WTC11 (cell line): ENCODE data around the gene LRRC74B. TPM values are rescaled to one million over a fixed set of nuclear protein-coding genes. Genes with fewer than 3 reads are reported as not detected.
A peak's percentile ranks its signal among the peaks of the same experiment; 100 is the strongest.

ENCODE experiments used
- ATAC-seq: fragments of 200-7000 bp; cut with Tn5 transposase; 2 replicates; pipeline ENCODE4 v1.10.0; 2021; ENCODE audit warnings: mild to moderate bottlenecking, moderate library complexity
- Bru-seq: library from RNA; stranded (reverse); fragments of 400-500 nt; gene quantifications from one replicate; lab custom pipeline; 2021; lab: Mats Ljungman, UMichigan
- CTCF ChIA-PET: fragments of 300-600 bp; sonication (Branson Sonifier 250); formaldehyde crosslinking; loops from one replicate; lab custom pipeline; 2021; ENCODE audit warnings: antibody characterized with exemption; lab: Charles Lee
- POLR2A ChIA-PET: fragments of 350-600 bp; sonication (Branson Sonifier 250); formaldehyde crosslinking; loops from one replicate; lab custom pipeline; 2021; ENCODE audit warnings: antibody characterized with exemption; lab: Charles Lee
- DNase-seq: peaks from one replicate; pipeline ENCODE4 v3.0.0; 2021; ENCODE audit warnings: low spot score
- H3K27ac Mint-ChIP-seq: 2 replicates; pipeline ENCODE4 v1.8.0; 2021; ENCODE audit warnings: mixed read lengths
- H3K27me3 Mint-ChIP-seq: 2 replicates; pipeline ENCODE4 v1.8.0; 2021; ENCODE audit warnings: low read depth, mild to moderate bottlenecking, moderate library complexity, mixed read lengths
- H3K36me3 Mint-ChIP-seq: 2 replicates; pipeline ENCODE4 v1.8.0; 2021; ENCODE audit warnings: mixed read lengths
- H3K4me1 Mint-ChIP-seq: 2 replicates; pipeline ENCODE4 v1.8.0; 2022; ENCODE audit warnings: mixed read lengths
- H3K4me3 Mint-ChIP-seq: 2 replicates; pipeline ENCODE4 v1.8.0; 2021; ENCODE audit warnings: mild to moderate bottlenecking, moderate library complexity, mixed read lengths
- H3K9me3 Mint-ChIP-seq: 2 replicates; pipeline ENCODE4 v1.8.0; 2021; ENCODE audit warnings: mixed read lengths
- ATF3 ChIP-seq: sonication (generic); formaldehyde crosslinking; conservative IDR thresholded peaks from 2 replicates; pipeline ENCODE4 v1.8.1; 2022; ENCODE audit warnings: mild to moderate bottlenecking, missing genetic modification reagents
- ATF6 ChIP-seq: sonication (generic); formaldehyde crosslinking; IDR thresholded peaks from 2 replicates; pipeline ENCODE4 v1.8.1; 2023; ENCODE audit warnings: mild to moderate bottlenecking, missing genetic modification reagents
- CDX4 ChIP-seq: fragments of 250-450 bp; sonication (Bioruptor Pico); IDR thresholded peaks from 2 replicates; pipeline ENCODE4 v1.9.0; 2021; ENCODE audit warnings: moderate library complexity, mild to moderate bottlenecking, inconsistent platforms, borderline replicate concordance
- CREM ChIP-seq: sonication (generic); formaldehyde crosslinking; IDR thresholded peaks from 2 replicates; pipeline ENCODE4 v1.8.1; 2022; ENCODE audit warnings: mild to moderate bottlenecking, missing genetic modification reagents, moderate library complexity
- E2F1 ChIP-seq: sonication (generic); formaldehyde crosslinking; IDR thresholded peaks from 2 replicates; pipeline ENCODE4 v1.8.0; 2022; ENCODE audit warnings: mild to moderate bottlenecking, missing genetic modification reagents
- E2F4 ChIP-seq: sonication (generic); formaldehyde crosslinking; IDR thresholded peaks from 2 replicates; pipeline ENCODE4 v1.8.1; 2022; ENCODE audit warnings: low read depth, mild to moderate bottlenecking, moderate library complexity, missing genetic modification reagents, borderline replicate concordance
- E2F5 ChIP-seq: sonication (generic); formaldehyde crosslinking; IDR thresholded peaks from 2 replicates; pipeline ENCODE4 v1.8.1; 2022; ENCODE audit warnings: mild to moderate bottlenecking, moderate library complexity, missing genetic modification reagents
- ELF4 ChIP-seq: sonication (generic); formaldehyde crosslinking; IDR thresholded peaks from 2 replicates; pipeline ENCODE4 v1.8.1; 2022; ENCODE audit warnings: low read depth, mild to moderate bottlenecking, moderate library complexity, missing genetic modification reagents
- FOXK1 ChIP-seq: sonication (generic); formaldehyde crosslinking; IDR thresholded peaks from 2 replicates; pipeline ENCODE4 v1.8.0; 2022; ENCODE audit warnings: mild to moderate bottlenecking, moderate library complexity, missing genetic modification reagents
- JAZF1 ChIP-seq: fragments of 250-450 bp; sonication (Bioruptor Pico); IDR thresholded peaks from 2 replicates; pipeline ENCODE4 v1.9.0; 2021; ENCODE audit warnings: moderate library complexity, mild to moderate bottlenecking, inconsistent platforms
- MAX ChIP-seq: sonication (generic); formaldehyde crosslinking; IDR thresholded peaks from 2 replicates; pipeline ENCODE4 v1.8.0; 2022; ENCODE audit warnings: mild to moderate bottlenecking, missing genetic modification reagents
- MXD4 ChIP-seq: fragments of 250-450 bp; sonication (Bioruptor Pico); IDR thresholded peaks from 2 replicates; pipeline ENCODE4 v1.8.0; 2021; ENCODE audit warnings: mild to moderate bottlenecking, moderate library complexity, borderline replicate concordance
- NFYB ChIP-seq: sonication (generic); formaldehyde crosslinking; conservative IDR thresholded peaks from 2 replicates; pipeline ENCODE4 v1.8.0; 2022; ENCODE audit warnings: low read depth, missing genetic modification reagents
- NR1H2 ChIP-seq: sonication (generic); formaldehyde crosslinking; IDR thresholded peaks from 2 replicates; pipeline ENCODE4 v1.9.0; 2021; ENCODE audit warnings: mild to moderate bottlenecking, moderate library complexity, missing genetic modification reagents
- NR3C1 ChIP-seq: sonication (generic); formaldehyde crosslinking; conservative IDR thresholded peaks from 2 replicates; pipeline ENCODE4 v1.8.1; 2023; ENCODE audit warnings: low read depth, mild to moderate bottlenecking, missing genetic modification reagents
- OVOL2 ChIP-seq: fragments of 250-450 bp; sonication (Bioruptor Pico); IDR thresholded peaks from 2 replicates; pipeline ENCODE4 v1.9.0; 2021; ENCODE audit warnings: mild to moderate bottlenecking, borderline replicate concordance
- RORB ChIP-seq: fragments of 250-450 bp; sonication (Bioruptor Pico); IDR thresholded peaks from 2 replicates; pipeline ENCODE4 v1.9.0; 2021; ENCODE audit warnings: mild to moderate bottlenecking
- SP1 ChIP-seq: sonication (generic); formaldehyde crosslinking; conservative IDR thresholded peaks from 2 replicates; pipeline ENCODE4 v1.8.1; 2022; ENCODE audit warnings: missing genetic modification reagents
- TCF7 ChIP-seq: sonication (generic); formaldehyde crosslinking; IDR thresholded peaks from 2 replicates; pipeline ENCODE4 v1.8.0; 2022; ENCODE audit warnings: mild to moderate bottlenecking, low read depth, missing genetic modification reagents, moderate library complexity
- TP53 ChIP-seq: sonication (generic); formaldehyde crosslinking; IDR thresholded peaks from 2 replicates; pipeline ENCODE4 v1.8.1; 2023; ENCODE audit warnings: mild to moderate bottlenecking, missing genetic modification reagents
- ZNF671 ChIP-seq: fragments of 250-450 bp; sonication (Bioruptor Pico); IDR thresholded peaks from 2 replicates; pipeline ENCODE4 v1.8.0; 2021; ENCODE audit warnings: mild to moderate bottlenecking
- long read RNA-seq, 3 experiments: library from RNA in 1 of 3; library from capped mRNA in 1 of 3; library from polyadenylated mRNA in 1 of 3; unstranded in 2 of 3; stranded (forward) in 1 of 3; transcript quantifications; one replicate each; pipeline ENCODE4 v2.0.0, GENCODE V29; 2021
- total RNA-seq: library from RNA; stranded (reverse); gene quantifications from 3 replicates; pipeline ENCODE4 v1.2.3, GENCODE V29; 2021

Gene LRRC74B
- total RNA-seq (not detected in 3 replicates), Bru-seq, nascent RNA (percentile 3 among the genes with signal in this experiment)
- long read RNA-seq, experiment 1: 0 reads
- long read RNA-seq, experiment 2: 0 reads
- long read RNA-seq, experiment 3: 0 reads

GRCh38 chr22:21045585-21046294 lies at the start of gene LRRC74B:
Gene LRRC74B, plus strand, starts transcription at chr22:21045946. Its CDS starts 41 bp downstream, at chr22:21045987.
- H3K4me3 Mint-ChIP-seq: peak within 1 kb of the TSS; percentile 89
- no peaks in the 10 kb centered on the region for H3K9me3 Mint-ChIP-seq
- H3K36me3 Mint-ChIP-seq: no peaks in the 10 kb centered on the region
- ChIA-PET POLR2A (interaction anchor here (0.6 to 2.8 kb wide), 3 partner anchors 10 to 172 kb away, joined by 3 to 9 read pairs (median 8); no protein-coding TSS in a partner anchor), CTCF (interaction anchor here (0.9 to 3.7 kb wide), 5 partner anchors 10 to 129 kb away, joined by 3 to 15 read pairs (median 5); partner anchors contain the start of gene CRKL)
- ATAC-seq (peak; percentile 96), DNase-seq (peak; percentile 97)
- H3K27ac Mint-ChIP-seq: no peak within 1 kb of the TSS
- TF ChIP-seq ATF3 (CRISPR knock-in tag) (no peak), ZNF671 (CRISPR knock-in tag) (no peak), MAX (CRISPR knock-in tag) (peak; percentile 48; the same call in 1 of the 2 replicates), FOXK1 (peak; percentile 59; the same call in 1 of the 2 replicates), RORB (CRISPR knock-in tag) (no peak), TCF7 (CRISPR knock-in tag) (no peak), TP53 (CRISPR knock-in tag) (no peak), ATF6 (CRISPR knock-in tag) (no peak), SP1 (CRISPR knock-in tag) (peak; percentile 58; the same call in 1 of the 2 replicates), E2F5 (CRISPR knock-in tag) (0 out of 2 replicates have a peak, but pooled peaks have one; percentile 36), NFYB (CRISPR knock-in tag) (peak; percentile 95), NR3C1 (CRISPR knock-in tag) (no peak), E2F1 (CRISPR knock-in tag) (no peak), E2F4 (no peak)
- H3K27me3 Mint-ChIP-seq: peaks cover 23% of the 10 kb centered on the region
- peaks cover 11% of the 10 kb centered on the region for H3K4me1 Mint-ChIP-seq

GRCh38 chr22:20996031-20996410 lies 49.7 kb upstream of the LRRC74B start:
- DNase-seq: no peak
- no peaks in the 10 kb centered on the region for H3K9me3 Mint-ChIP-seq
- peaks cover 4% of the 10 kb centered on the region; the same call in 1 of the 2 replicates for H3K4me1 Mint-ChIP-seq
- TF ChIP-seq E2F4: no peak
- no peak for TF ChIP-seq OVOL2 (CRISPR knock-in tag)
- no peak for TF ChIP-seq NR1H2 (CRISPR knock-in tag)
- TF ChIP-seq JAZF1 (CRISPR knock-in tag): no peak
- TF ChIP-seq TCF7 (CRISPR knock-in tag): no peak
- TF ChIP-seq CDX4 (CRISPR knock-in tag): no peak
- no peak for TF ChIP-seq MXD4
- TF ChIP-seq CREM: no peak
- TF ChIP-seq ELF4 (CRISPR knock-in tag): no peak
- TF ChIP-seq, all 79 proteins: peak for 0
- Mint-ChIP-seq H3K27me3 (no peaks in the 10 kb centered on the region), H3K36me3 (no peaks in the 10 kb centered on the region), H3K4me3 (no peak overlapping the region), H3K27ac (no peak overlapping the region)
- ATAC-seq: no peak
- POLR2A ChIA-PET: interaction anchor here (0.6 kb wide), 1 partner anchor 1125 kb away, joined by 4 read pairs; no protein-coding TSS in a partner anchor
- CTCF ChIA-PET: no interaction called here
